Measurements from ENCODE around the gene KIFAP3.
"Not testable (repeated sequence)": the region's sequence is repeated elsewhere in the genome, so short reads cannot be mapped to it uniquely, and the experiment has no call there.

The KIFAP3 gene

GRCh38 chr1:169924829-169925228 lies 149.7 kb downstream of the KIFAP3 start:
- Mint-ChIP-seq H3K4me1 (peaks cover 10% of the 10 kb centered on the region), H3K4me3 (no peak overlapping the region), H3K27me3 (no peaks in the 10 kb centered on the region), H3K9me3 (no peaks in the 10 kb centered on the region), H3K36me3 (ENCODE audit: insufficient read depth) (peaks cover 5% of the 10 kb centered on the region), H3K27ac (ENCODE audit: low read depth) (no peak overlapping the region)
- DNase-seq (ENCODE audit: low spot score in 2 of 2) (no peak), ATAC-seq (replicated peaks; ENCODE audit: extremely low read depth, poor library complexity, severe bottlenecking) (no peak)

GRCh38 chr1:169924063-169924462 lies 150.4 kb downstream of the KIFAP3 start:
- H3K4me3 Mint-ChIP-seq, result no peak overlapping the region
- no peak for DNase-seq (ENCODE audit: low spot score in 2 of 2)
- no peak for ATAC-seq (replicated peaks; ENCODE audit: extremely low read depth, poor library complexity, severe bottlenecking)
- H3K4me1 Mint-ChIP-seq, result peaks cover 10% of the 10 kb centered on the region
- H3K27me3 Mint-ChIP-seq, result no peaks in the 10 kb centered on the region
- no peak overlapping the region for H3K27ac Mint-ChIP-seq (ENCODE audit: low read depth)
- no peaks in the 10 kb centered on the region for H3K9me3 Mint-ChIP-seq
- H3K36me3 Mint-ChIP-seq (ENCODE audit: insufficient read depth), result peaks cover 5% of the 10 kb centered on the region

GRCh38 chr1:169921080-169921479 lies 153.4 kb downstream of the KIFAP3 start:
- H3K27ac Mint-ChIP-seq (ENCODE audit: low read depth), result no peak overlapping the region
- ATAC-seq (replicated peaks; ENCODE audit: extremely low read depth, poor library complexity, severe bottlenecking), result no peak

GRCh38 chr1:169918927-169919326 lies 155.6 kb downstream of the KIFAP3 start:
- H3K9me3 Mint-ChIP-seq, result no peaks in the 10 kb centered on the region
- ATAC-seq (replicated peaks; ENCODE audit: extremely low read depth, poor library complexity, severe bottlenecking) (no peak), DNase-seq (ENCODE audit: low spot score in 2 of 2) (no peak)
- no peaks in the 10 kb centered on the region for H3K27me3 Mint-ChIP-seq
- no peaks in the 10 kb centered on the region for H3K4me1 Mint-ChIP-seq
- H3K4me3 Mint-ChIP-seq, result no peak overlapping the region
- peaks cover 8% of the 10 kb centered on the region for H3K36me3 Mint-ChIP-seq (ENCODE audit: insufficient read depth)
- no peak overlapping the region for H3K27ac Mint-ChIP-seq (ENCODE audit: low read depth)

More at GRCh38 chr1:169921080-169921479, 153.4 kb downstream of the KIFAP3 start:
- no peak for DNase-seq (ENCODE audit: low spot score in 2 of 2)
- no peaks in the 10 kb centered on the region for H3K27me3 Mint-ChIP-seq
- no peaks in the 10 kb centered on the region for H3K9me3 Mint-ChIP-seq
- no peak overlapping the region for H3K4me3 Mint-ChIP-seq
- H3K4me1 Mint-ChIP-seq, result peaks cover 2% of the 10 kb centered on the region
- peaks cover 6% of the 10 kb centered on the region for H3K36me3 Mint-ChIP-seq (ENCODE audit: insufficient read depth)

- ATAC-seq (replicated peaks; ENCODE audit: extremely low read depth, poor library complexity, severe bottlenecking); H3K9me3 Mint-ChIP-seq; H3K4me3 Mint-ChIP-seq; DNase-seq (ENCODE audit: low spot score in 2 of 2); H3K27me3 Mint-ChIP-seq; H3K36me3 Mint-ChIP-seq (ENCODE audit: insufficient read depth); H3K27ac Mint-ChIP-seq (ENCODE audit: low read depth); H3K4me1 Mint-ChIP-seq: not testable (repeated sequence)
These were observed 156.3 kb downstream of the KIFAP3 start for GRCh38 chr1:169918220-169918619.

- Mint-ChIP-seq H3K4me3 (no peak overlapping the region), H3K9me3 (no peaks in the 10 kb centered on the region), H3K4me1 (no peaks in the 10 kb centered on the region), H3K27me3 (no peaks in the 10 kb centered on the region), H3K36me3 (ENCODE audit: insufficient read depth) (peaks cover 6% of the 10 kb centered on the region), H3K27ac (ENCODE audit: low read depth) (no peak overlapping the region)
- ATAC-seq (replicated peaks; ENCODE audit: extremely low read depth, poor library complexity, severe bottlenecking), result no peak
- no peak for DNase-seq (ENCODE audit: low spot score in 2 of 2)
These were observed 159.3 kb downstream of the KIFAP3 start for GRCh38 chr1:169915150-169915549.

- Mint-ChIP-seq H3K4me3 (no peak overlapping the region), H3K4me1 (no peaks in the 10 kb centered on the region), H3K27me3 (no peaks in the 10 kb centered on the region), H3K27ac (ENCODE audit: low read depth) (peak overlapping the region; percentile 46), H3K36me3 (ENCODE audit: insufficient read depth) (peaks cover 6% of the 10 kb centered on the region), H3K9me3 (no peaks in the 10 kb centered on the region)
- no peak for DNase-seq (ENCODE audit: low spot score in 2 of 2)
- ATAC-seq (replicated peaks; ENCODE audit: extremely low read depth, poor library complexity, severe bottlenecking), result no peak
These were observed 160.0 kb downstream of the KIFAP3 start for GRCh38 chr1:169914531-169914930.

GRCh38 chr1:169909499-169909898 lies 165.0 kb downstream of the KIFAP3 start:
- H3K27me3 Mint-ChIP-seq, result no peaks in the 10 kb centered on the region
- H3K4me3 Mint-ChIP-seq, result no peak overlapping the region
- H3K27ac Mint-ChIP-seq (ENCODE audit: low read depth), result no peak overlapping the region
- DNase-seq (ENCODE audit: low spot score in 2 of 2) (no peak), ATAC-seq (replicated peaks; ENCODE audit: extremely low read depth, poor library complexity, severe bottlenecking) (no peak)
- peaks cover 8% of the 10 kb centered on the region for H3K4me1 Mint-ChIP-seq
- peaks cover 2% of the 10 kb centered on the region for H3K36me3 Mint-ChIP-seq (ENCODE audit: insufficient read depth)
- H3K9me3 Mint-ChIP-seq, result no peaks in the 10 kb centered on the region

GRCh38 chr1:169906938-169907337 lies 167.6 kb downstream of the KIFAP3 start:
- Mint-ChIP-seq H3K4me1 (peaks cover 20% of the 10 kb centered on the region), H3K4me3 (no peak overlapping the region), H3K9me3 (no peaks in the 10 kb centered on the region), H3K27me3 (peaks cover 15% of the 10 kb centered on the region), H3K27ac (ENCODE audit: low read depth) (no peak overlapping the region), H3K36me3 (ENCODE audit: insufficient read depth) (no peaks in the 10 kb centered on the region)
- DNase-seq (ENCODE audit: low spot score in 2 of 2) (no peak), ATAC-seq (replicated peaks; ENCODE audit: extremely low read depth, poor library complexity, severe bottlenecking) (no peak)

- Mint-ChIP-seq H3K4me3 (no peak overlapping the region), H3K27ac (ENCODE audit: low read depth) (peak overlapping the region; percentile 57), H3K36me3 (ENCODE audit: insufficient read depth) (no peaks in the 10 kb centered on the region), H3K27me3 (peaks cover 23% of the 10 kb centered on the region), H3K9me3 (no peaks in the 10 kb centered on the region), H3K4me1 (peaks cover 20% of the 10 kb centered on the region)
- ATAC-seq (replicated peaks; ENCODE audit: extremely low read depth, poor library complexity, severe bottlenecking), result no peak
- DNase-seq (ENCODE audit: low spot score in 2 of 2), result no peak
These were observed 169.7 kb downstream of the KIFAP3 start for GRCh38 chr1:169904834-169905233.

- DNase-seq (ENCODE audit: low spot score in 2 of 2) (no peak), ATAC-seq (replicated peaks; ENCODE audit: extremely low read depth, poor library complexity, severe bottlenecking) (no peak)
- H3K9me3 Mint-ChIP-seq, result no peaks in the 10 kb centered on the region
- H3K36me3 Mint-ChIP-seq (ENCODE audit: insufficient read depth), result no peaks in the 10 kb centered on the region
- peak overlapping the region; percentile 25 for H3K4me3 Mint-ChIP-seq
- peaks cover 23% of the 10 kb centered on the region for H3K27me3 Mint-ChIP-seq
- H3K4me1 Mint-ChIP-seq, result peaks cover 12% of the 10 kb centered on the region
- no peak overlapping the region for H3K27ac Mint-ChIP-seq (ENCODE audit: low read depth)
These were observed 171.7 kb downstream of the KIFAP3 start for GRCh38 chr1:169902751-169903150.

- Mint-ChIP-seq H3K27me3 (peaks cover 35% of the 10 kb centered on the region), H3K4me1 (peaks cover 12% of the 10 kb centered on the region), H3K27ac (ENCODE audit: low read depth) (no peak overlapping the region), H3K36me3 (ENCODE audit: insufficient read depth) (no peaks in the 10 kb centered on the region), H3K9me3 (no peaks in the 10 kb centered on the region), H3K4me3 (no peak overlapping the region)
- ATAC-seq (replicated peaks; ENCODE audit: extremely low read depth, poor library complexity, severe bottlenecking) (no peak), DNase-seq (ENCODE audit: low spot score in 2 of 2) (no peak)
These were observed 173.4 kb downstream of the KIFAP3 start for GRCh38 chr1:169901115-169901514.

- no peak overlapping the region for H3K4me3 Mint-ChIP-seq
- peaks cover 12% of the 10 kb centered on the region for H3K4me1 Mint-ChIP-seq
- no peaks in the 10 kb centered on the region for H3K9me3 Mint-ChIP-seq
- H3K36me3 Mint-ChIP-seq (ENCODE audit: insufficient read depth), result no peaks in the 10 kb centered on the region
- ATAC-seq (replicated peaks; ENCODE audit: extremely low read depth, poor library complexity, severe bottlenecking) (no peak), DNase-seq (ENCODE audit: low spot score in 2 of 2) (no peak)
- peaks cover 35% of the 10 kb centered on the region for H3K27me3 Mint-ChIP-seq
- H3K27ac Mint-ChIP-seq (ENCODE audit: low read depth), result no peak overlapping the region
These were observed 173.9 kb downstream of the KIFAP3 start for GRCh38 chr1:169900571-169900970.
